WTC11 (cell line): ENCODE data around the gene PROCA1. TPM values are rescaled to one million over a fixed set of nuclear protein-coding genes. Genes with fewer than 3 reads are reported as not detected.

Experiments
- ATAC-seq: fragments of 200-7000 bp; cut with Tn5 transposase; 2 replicates; pipeline ENCODE4 v1.10.0; 2021; ENCODE audit warnings: mild to moderate bottlenecking, moderate library complexity
- CTCF ChIA-PET: fragments of 300-600 bp; sonication (Branson Sonifier 250); formaldehyde crosslinking; loops from one replicate; lab custom pipeline; 2021; ENCODE audit warnings: antibody characterized with exemption; lab: Charles Lee
- POLR2A ChIA-PET: fragments of 350-600 bp; sonication (Branson Sonifier 250); formaldehyde crosslinking; loops from one replicate; lab custom pipeline; 2021; ENCODE audit warnings: antibody characterized with exemption; lab: Charles Lee
- DNase-seq: peaks from one replicate; pipeline ENCODE4 v3.0.0; 2021; ENCODE audit warnings: low spot score
- H3K27ac Mint-ChIP-seq: 2 replicates; pipeline ENCODE4 v1.8.0; 2021; ENCODE audit warnings: mixed read lengths
- H3K27me3 Mint-ChIP-seq: 2 replicates; pipeline ENCODE4 v1.8.0; 2021; ENCODE audit warnings: low read depth, mild to moderate bottlenecking, moderate library complexity, mixed read lengths
- H3K36me3 Mint-ChIP-seq: 2 replicates; pipeline ENCODE4 v1.8.0; 2021; ENCODE audit warnings: mixed read lengths
- H3K4me1 Mint-ChIP-seq: 2 replicates; pipeline ENCODE4 v1.8.0; 2022; ENCODE audit warnings: mixed read lengths
- H3K4me3 Mint-ChIP-seq: 2 replicates; pipeline ENCODE4 v1.8.0; 2021; ENCODE audit warnings: mild to moderate bottlenecking, moderate library complexity, mixed read lengths
- H3K9me3 Mint-ChIP-seq: 2 replicates; pipeline ENCODE4 v1.8.0; 2021; ENCODE audit warnings: mixed read lengths
- CBFB ChIP-seq: sonication (generic); formaldehyde crosslinking; IDR thresholded peaks from 2 replicates; pipeline ENCODE4 v1.8.1; 2022; ENCODE audit warnings: mild to moderate bottlenecking, low read depth, missing genetic modification reagents
- CREM ChIP-seq: sonication (generic); formaldehyde crosslinking; IDR thresholded peaks from 2 replicates; pipeline ENCODE4 v1.8.1; 2022; ENCODE audit warnings: mild to moderate bottlenecking, missing genetic modification reagents, moderate library complexity
- ELF4 ChIP-seq: sonication (generic); formaldehyde crosslinking; IDR thresholded peaks from 2 replicates; pipeline ENCODE4 v1.8.1; 2022; ENCODE audit warnings: low read depth, mild to moderate bottlenecking, moderate library complexity, missing genetic modification reagents
- EMX1 ChIP-seq: fragments of 250-450 bp; sonication (Bioruptor Pico); IDR thresholded peaks from 2 replicates; pipeline ENCODE4 v1.8.0; 2021; ENCODE audit warnings: mild to moderate bottlenecking
- ETV6 ChIP-seq: sonication (generic); formaldehyde crosslinking; IDR thresholded peaks from 2 replicates; pipeline ENCODE4 v1.8.1; 2022; ENCODE audit warnings: mild to moderate bottlenecking, missing genetic modification reagents
- FOXP1 ChIP-seq: sonication (generic); formaldehyde crosslinking; IDR thresholded peaks from 2 replicates; pipeline ENCODE4 v1.8.0; 2022; ENCODE audit warnings: missing genetic modification reagents, mild to moderate bottlenecking, moderate library complexity, borderline replicate concordance
- JUN ChIP-seq: sonication (generic); formaldehyde crosslinking; IDR thresholded peaks from 2 replicates; pipeline ENCODE4 v1.8.0; 2023; ENCODE audit warnings: mild to moderate bottlenecking, missing genetic modification reagents
- KAT7 ChIP-seq: sonication (generic); formaldehyde crosslinking; IDR thresholded peaks from 2 replicates; pipeline ENCODE4 v1.8.1; 2023; ENCODE audit warnings: missing genetic modification reagents, mild to moderate bottlenecking, borderline replicate concordance
- MYBL2 ChIP-seq: sonication (generic); formaldehyde crosslinking; IDR thresholded peaks from 2 replicates; pipeline ENCODE4 v1.8.1; 2023; ENCODE audit warnings: mild to moderate bottlenecking, moderate library complexity, missing genetic modification reagents
- NFE2L1 ChIP-seq: sonication (generic); formaldehyde crosslinking; IDR thresholded peaks from 2 replicates; pipeline ENCODE4 v1.8.1; 2023; ENCODE audit warnings: missing genetic modification reagents
- NFYB ChIP-seq: sonication (generic); formaldehyde crosslinking; conservative IDR thresholded peaks from 2 replicates; pipeline ENCODE4 v1.8.0; 2022; ENCODE audit warnings: low read depth, missing genetic modification reagents
- NR1H2 ChIP-seq: sonication (generic); formaldehyde crosslinking; IDR thresholded peaks from 2 replicates; pipeline ENCODE4 v1.9.0; 2021; ENCODE audit warnings: mild to moderate bottlenecking, moderate library complexity, missing genetic modification reagents
- SMAD4 ChIP-seq: sonication (generic); formaldehyde crosslinking; IDR thresholded peaks from 2 replicates; pipeline ENCODE4 v1.8.0; 2022; ENCODE audit warnings: mild to moderate bottlenecking, missing genetic modification reagents
- ZBTB21 ChIP-seq: sonication (generic); formaldehyde crosslinking; IDR thresholded peaks from 2 replicates; pipeline ENCODE4 v1.8.1; 2023; ENCODE audit warnings: mild to moderate bottlenecking, missing genetic modification reagents, borderline replicate concordance
- ZNF423 ChIP-seq: fragments of 250-450 bp; sonication (Bioruptor Pico); IDR thresholded peaks from 2 replicates; pipeline ENCODE4 v2.1.2; 2022; ENCODE audit warnings: mild to moderate bottlenecking, moderate library complexity
- total RNA-seq: library from RNA; stranded (reverse); gene quantifications from 3 replicates; pipeline ENCODE4 v1.2.3, GENCODE V29; 2021
- TF ChIP-seq, protein P1 (sequence below): sonication (generic); formaldehyde crosslinking; IDR thresholded peaks from 2 replicates; pipeline ENCODE4 v1.8.0; 2022; ENCODE audit warnings: mild to moderate bottlenecking, missing genetic modification reagents
- TF ChIP-seq, protein P2 (sequence below): sonication (generic); formaldehyde crosslinking; IDR thresholded peaks from 2 replicates; pipeline ENCODE4 v1.8.1; 2023; ENCODE audit warnings: mild to moderate bottlenecking, missing genetic modification reagents, moderate library complexity
- TF ChIP-seq, protein P3 (sequence below): sonication (generic); formaldehyde crosslinking; IDR thresholded peaks from 2 replicates; pipeline ENCODE4 v1.8.0; 2022; ENCODE audit warnings: mild to moderate bottlenecking, missing genetic modification reagents
- TF ChIP-seq, protein P4 (sequence below): sonication (generic); formaldehyde crosslinking; IDR thresholded peaks from 2 replicates; pipeline ENCODE4 v1.8.1; 2022; ENCODE audit warnings: low read depth, mild to moderate bottlenecking, moderate library complexity, missing genetic modification reagents, borderline replicate concordance

The PROCA1 gene
- total RNA-seq, 1 experiment from 2014 or later, result 28.4 TPM

DNA sequence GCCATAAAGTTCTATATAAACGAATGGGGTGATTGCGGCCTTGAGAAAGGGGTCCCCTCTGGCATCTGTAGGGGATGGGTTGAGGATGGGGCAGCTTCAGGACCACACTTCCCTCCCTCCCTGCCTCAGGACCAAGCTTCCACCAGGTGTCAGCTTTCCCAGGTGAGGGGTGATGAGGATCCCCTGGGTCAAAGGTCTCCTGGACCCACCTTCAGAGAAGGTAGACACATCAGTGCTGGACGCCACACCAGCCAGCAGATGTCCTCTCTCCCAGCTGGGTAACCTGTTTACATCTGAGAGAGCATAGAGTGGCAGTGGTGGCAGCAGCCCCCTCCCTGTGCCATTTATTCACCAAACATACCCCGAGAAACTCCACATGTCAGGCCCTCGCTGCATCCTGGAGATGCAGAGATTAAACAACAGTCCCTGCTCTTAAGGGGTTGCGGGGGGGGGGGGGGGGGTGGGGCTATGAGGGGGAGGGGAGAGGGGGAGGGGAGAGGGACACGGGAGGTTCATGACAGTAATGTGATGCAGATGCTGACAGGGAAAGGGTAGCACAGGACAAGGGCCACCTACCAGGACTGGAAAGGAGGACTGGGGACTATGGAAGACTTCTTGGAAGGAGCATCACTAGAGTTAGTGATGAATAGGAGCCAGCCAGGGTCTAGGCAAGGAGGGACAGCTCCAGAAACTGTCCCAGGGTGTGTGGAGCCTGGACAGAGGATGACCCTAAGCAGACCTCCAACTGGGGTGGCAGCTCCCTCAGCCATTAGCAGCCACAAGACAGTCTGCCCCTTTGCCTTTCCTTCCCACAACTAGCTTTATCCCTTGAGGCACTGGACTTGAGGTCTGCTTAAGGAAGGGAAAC, 5.0 kb downstream of the PROCA1 start (continued):
- TF ChIP-seq, protein P1, sequence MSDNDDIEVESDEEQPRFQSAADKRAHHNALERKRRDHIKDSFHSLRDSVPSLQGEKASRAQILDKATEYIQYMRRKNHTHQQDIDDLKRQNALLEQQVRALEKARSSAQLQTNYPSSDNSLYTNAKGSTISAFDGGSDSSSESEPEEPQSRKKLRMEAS, result no peak
- TF ChIP-seq NFE2L1 (CRISPR knock-in tag), result no peak
- TF ChIP-seq JUN, result no peak
- TF ChIP-seq FOXP1 (CRISPR knock-in tag), result no peak
- no peak for TF ChIP-seq MYBL2 (CRISPR knock-in tag)
- no peak for TF ChIP-seq NR1H2 (CRISPR knock-in tag)
- TF ChIP-seq ZNF423 (CRISPR knock-in tag), result no peak
- TF ChIP-seq, protein P2, sequence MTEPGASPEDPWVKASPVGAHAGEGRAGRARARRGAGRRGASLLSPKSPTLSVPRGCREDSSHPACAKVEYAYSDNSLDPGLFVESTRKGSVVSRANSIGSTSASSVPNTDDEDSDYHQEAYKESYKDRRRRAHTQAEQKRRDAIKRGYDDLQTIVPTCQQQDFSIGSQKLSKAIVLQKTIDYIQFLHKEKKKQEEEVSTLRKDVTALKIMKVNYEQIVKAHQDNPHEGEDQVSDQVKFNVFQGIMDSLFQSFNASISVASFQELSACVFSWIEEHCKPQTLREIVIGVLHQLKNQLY (CRISPR knock-in tag), result no peak

DNA sequence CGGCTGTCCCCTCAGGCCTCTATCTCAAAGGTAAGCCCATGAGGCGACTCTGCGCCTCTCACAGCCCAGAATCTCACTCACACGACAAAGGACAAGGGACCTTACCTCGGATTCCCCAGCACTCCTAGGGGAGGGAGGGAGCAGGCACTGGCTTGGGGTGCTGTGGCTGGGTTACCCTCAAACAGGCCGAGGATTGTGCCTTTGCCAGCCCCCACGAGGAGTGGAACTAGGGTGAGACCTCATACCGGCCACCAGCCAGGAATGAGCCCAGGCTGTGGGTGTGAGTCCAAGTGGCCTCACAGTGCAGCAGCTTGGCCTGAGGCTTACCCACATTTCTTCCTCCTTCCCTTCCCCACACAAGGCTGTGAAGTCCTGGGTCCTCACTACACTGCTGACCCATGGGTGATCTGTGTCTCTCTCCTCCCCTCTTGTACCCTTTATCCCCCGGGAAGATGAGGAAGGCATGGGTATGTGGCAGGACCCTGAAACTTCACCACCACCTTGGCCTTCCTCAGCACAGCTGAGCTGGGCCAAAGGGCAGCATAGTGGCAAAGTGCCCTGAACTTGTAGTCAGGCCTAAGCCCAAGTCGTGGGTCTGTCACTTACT, 5.9 kb downstream of the PROCA1 start:
- DNase-seq, result no peak
- ATAC-seq, result no peak
- Mint-ChIP-seq H3K27me3 (no peaks in the 10 kb centered on the region), H3K36me3 (peaks cover 24% of the 10 kb centered on the region), H3K9me3 (no peaks in the 10 kb centered on the region), H3K27ac (peak overlapping the region; percentile 79), H3K4me3 (no peak overlapping the region), H3K4me1 (peaks cover 29% of the 10 kb centered on the region)
- ChIA-PET CTCF (interaction anchor here (1.0 to 2.6 kb wide), 5 partner anchors 14 to 193 kb away, joined by 3 to 9 read pairs (median 6); partner anchors contain the start of genes BLTP2, RPL23A and TLCD1), POLR2A (interaction anchor here (1.1 kb wide), 1 partner anchor 129 kb away, joined by 3 read pairs; the partner anchor contains the start of gene ALDOC)
- TF ChIP-seq, protein P3, sequence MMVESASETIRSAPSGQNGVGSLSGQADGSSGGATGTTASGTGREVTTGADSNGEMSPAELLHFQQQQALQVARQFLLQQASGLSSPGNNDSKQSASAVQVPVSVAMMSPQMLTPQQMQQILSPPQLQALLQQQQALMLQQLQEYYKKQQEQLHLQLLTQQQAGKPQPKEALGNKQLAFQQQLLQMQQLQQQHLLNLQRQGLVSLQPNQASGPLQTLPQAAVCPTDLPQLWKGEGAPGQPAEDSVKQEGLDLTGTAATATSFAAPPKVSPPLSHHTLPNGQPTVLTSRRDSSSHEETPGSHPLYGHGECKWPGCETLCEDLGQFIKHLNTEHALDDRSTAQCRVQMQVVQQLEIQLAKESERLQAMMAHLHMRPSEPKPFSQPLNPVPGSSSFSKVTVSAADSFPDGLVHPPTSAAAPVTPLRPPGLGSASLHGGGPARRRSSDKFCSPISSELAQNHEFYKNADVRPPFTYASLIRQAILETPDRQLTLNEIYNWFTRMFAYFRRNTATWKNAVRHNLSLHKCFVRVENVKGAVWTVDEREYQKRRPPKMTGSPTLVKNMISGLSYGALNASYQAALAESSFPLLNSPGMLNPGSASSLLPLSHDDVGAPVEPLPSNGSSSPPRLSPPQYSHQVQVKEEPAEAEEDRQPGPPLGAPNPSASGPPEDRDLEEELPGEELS (CRISPR knock-in tag), result no peak
- TF ChIP-seq, protein P4, sequence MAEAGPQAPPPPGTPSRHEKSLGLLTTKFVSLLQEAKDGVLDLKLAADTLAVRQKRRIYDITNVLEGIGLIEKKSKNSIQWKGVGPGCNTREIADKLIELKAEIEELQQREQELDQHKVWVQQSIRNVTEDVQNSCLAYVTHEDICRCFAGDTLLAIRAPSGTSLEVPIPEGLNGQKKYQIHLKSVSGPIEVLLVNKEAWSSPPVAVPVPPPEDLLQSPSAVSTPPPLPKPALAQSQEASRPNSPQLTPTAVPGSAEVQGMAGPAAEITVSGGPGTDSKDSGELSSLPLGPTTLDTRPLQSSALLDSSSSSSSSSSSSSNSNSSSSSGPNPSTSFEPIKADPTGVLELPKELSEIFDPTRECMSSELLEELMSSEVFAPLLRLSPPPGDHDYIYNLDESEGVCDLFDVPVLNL (CRISPR knock-in tag), result no peak
- TF ChIP-seq ZBTB21 (CRISPR knock-in tag) (no peak), EMX1 (CRISPR knock-in tag) (no peak), KAT7 (CRISPR knock-in tag) (no peak), CREM (CRISPR knock-in tag) (no peak), ETV6 (CRISPR knock-in tag) (no peak), SMAD4 (no peak), JUN (no peak), NFYB (CRISPR knock-in tag) (no peak), CBFB (no peak), ELF4 (CRISPR knock-in tag) (no peak)
- TF ChIP-seq, protein P1, result no peak
